ENCODE measurements around the gene RPS6KB2.

DNA sequence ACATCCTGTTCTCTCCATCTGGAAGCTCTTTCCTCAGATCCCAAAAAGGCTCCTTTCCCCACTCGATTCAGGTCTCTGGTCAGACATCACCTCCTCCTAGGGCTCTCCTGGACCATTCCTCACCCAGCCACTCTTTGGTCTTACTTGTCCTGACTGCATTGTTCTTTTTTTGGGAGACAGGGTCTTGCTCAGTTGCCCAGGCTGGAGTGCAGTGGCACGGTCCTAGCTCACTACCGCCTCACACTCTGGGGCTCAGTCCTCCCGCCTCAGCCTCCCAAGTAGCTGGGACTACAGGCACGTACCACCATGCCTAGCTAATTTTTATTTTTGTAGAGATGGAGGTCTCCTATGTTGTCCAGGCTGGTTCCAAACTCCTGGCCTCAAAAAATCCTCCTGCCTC lies 17.2 kb downstream of the RPS6KB2 start:
- TF ChIP-seq, protein P1, sequence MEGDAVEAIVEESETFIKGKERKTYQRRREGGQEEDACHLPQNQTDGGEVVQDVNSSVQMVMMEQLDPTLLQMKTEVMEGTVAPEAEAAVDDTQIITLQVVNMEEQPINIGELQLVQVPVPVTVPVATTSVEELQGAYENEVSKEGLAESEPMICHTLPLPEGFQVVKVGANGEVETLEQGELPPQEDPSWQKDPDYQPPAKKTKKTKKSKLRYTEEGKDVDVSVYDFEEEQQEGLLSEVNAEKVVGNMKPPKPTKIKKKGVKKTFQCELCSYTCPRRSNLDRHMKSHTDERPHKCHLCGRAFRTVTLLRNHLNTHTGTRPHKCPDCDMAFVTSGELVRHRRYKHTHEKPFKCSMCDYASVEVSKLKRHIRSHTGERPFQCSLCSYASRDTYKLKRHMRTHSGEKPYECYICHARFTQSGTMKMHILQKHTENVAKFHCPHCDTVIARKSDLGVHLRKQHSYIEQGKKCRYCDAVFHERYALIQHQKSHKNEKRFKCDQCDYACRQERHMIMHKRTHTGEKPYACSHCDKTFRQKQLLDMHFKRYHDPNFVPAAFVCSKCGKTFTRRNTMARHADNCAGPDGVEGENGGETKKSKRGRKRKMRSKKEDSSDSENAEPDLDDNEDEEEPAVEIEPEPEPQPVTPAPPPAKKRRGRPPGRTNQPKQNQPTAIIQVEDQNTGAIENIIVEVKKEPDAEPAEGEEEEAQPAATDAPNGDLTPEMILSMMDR (conservative IDR thresholded peaks at IDR 0.05 in 1 of 2, IDR thresholded peaks at IDR 0.05 in 1 of 2; ENCODE audit: extremely low read depth in 1 of 2, insufficient read depth in 1 of 2, low read depth in 1 of 2, low read length in 2 of 2) = no peak
- no peak for TF ChIP-seq EZH2 (IDR thresholded peaks at IDR 0.05; ENCODE audit: borderline replicate concordance, low read length)

Measured in mammary epithelial cell (primary cell).